Hypothalamus (tissue), 51 donors: Measurements from ENCODE around the gene AMH.
A peak's percentile ranks its signal among the peaks of the same experiment; 100 is the strongest.

Experiments used
- DNase-seq, 51 donors: peaks; one replicate each; lab custom pipeline; 2025; lab: John Stamatoyannopoulos, UW

The AMH gene

DNA sequence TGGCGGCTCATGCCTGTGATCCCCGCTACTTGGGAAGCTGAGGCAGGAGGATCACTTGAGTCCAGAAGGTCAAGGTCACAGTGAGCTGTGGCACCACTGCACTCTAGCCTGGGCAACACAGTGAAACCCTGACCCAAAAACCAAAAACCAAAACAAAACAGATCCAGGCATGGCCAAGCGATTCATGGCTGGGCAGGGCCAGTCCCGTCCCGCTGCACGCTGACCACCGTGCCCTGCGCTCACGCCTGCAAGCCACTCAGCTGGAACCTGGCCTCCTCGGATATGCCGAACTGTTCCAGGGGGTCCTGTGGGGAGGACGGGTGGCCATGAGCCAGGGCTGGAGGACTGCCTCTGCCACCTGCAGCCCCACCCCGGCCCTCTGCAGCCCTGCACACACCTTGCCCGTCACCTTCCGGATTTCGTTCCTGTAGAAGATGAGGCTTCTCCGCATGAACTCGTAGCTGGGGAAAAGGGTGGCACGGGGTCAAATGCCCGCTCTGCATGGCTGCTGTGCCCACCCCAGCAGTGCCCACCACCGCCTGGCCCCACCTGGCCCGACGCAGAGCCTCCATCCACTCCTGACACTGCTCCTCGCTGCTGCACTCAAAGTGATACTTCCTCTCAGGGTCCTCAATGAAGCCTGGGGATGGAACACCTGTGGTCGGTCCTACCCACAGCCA is 15.4 kb upstream of the AMH start:
- no peak for DNase-seq

DNA sequence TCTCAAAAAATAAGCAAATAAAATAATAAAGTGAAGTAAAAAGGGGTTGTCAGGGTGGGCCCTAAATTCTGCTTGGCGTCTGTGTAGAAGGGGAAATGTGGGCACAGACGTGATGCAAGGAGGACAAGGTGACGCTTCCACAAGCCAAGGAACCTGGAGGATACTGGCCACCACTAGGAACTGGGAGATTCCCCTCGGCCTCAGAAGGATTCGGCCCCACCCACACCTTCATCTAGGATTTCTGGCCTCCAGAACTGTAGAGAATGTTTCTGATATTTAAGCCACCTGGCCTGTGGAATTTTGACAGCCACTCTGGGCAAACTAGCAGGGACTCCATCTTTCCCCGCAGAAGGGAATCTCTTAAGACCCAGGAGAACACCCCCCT is 14.1 kb upstream of the AMH start:
- DNase-seq = no peak

DNA sequence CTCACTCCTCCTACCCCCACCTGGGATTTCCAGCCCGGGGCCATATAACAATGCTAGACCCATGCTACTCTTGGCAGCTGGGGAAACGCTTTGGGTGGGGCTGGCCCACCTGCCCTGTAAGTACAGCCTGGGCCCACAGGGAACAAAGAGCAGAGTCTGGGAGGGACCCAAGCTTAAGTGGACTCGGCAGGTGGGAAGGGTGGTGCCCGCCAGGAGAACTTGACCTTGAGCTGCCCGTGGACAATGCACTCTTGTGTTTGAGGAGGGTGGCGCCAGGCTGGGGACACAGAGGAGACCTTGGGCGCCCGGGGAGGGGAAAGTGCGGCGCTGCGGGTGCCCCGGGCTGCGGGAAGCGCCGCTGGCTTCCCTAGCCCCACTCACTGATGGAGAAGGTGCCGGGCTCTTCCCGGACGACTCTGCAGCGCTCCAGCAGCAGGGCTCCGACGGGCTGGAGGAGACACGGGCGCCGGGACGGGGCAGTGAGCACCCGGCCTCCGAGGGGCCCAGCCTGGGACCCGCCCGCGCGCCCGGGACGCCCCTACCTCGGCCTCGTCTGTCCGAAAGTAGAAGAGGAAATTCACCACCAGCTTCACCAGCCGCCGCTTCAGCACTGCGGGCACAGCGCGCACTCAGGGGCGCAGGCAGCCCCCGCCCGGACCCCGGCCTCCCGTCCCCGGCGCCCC is 13.6 kb upstream of the AMH start:
- peak in 2 of 51 donors; percentile 4 to 47 for DNase-seq

DNA sequence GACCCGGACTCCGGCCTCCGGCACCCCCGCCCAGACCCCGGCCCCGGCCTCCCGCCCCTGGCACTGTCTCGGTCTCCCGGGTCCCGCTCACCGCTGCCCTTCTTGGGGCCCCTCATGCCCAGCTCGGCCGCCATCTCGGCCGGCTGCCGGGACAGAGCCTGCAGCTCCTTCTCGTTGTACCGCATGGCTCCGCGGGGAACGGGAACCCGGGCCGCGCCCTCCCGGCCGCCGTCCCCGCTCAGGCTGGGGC is 13.1 kb upstream of the AMH start:
- DNase-seq = no peak

DNA sequence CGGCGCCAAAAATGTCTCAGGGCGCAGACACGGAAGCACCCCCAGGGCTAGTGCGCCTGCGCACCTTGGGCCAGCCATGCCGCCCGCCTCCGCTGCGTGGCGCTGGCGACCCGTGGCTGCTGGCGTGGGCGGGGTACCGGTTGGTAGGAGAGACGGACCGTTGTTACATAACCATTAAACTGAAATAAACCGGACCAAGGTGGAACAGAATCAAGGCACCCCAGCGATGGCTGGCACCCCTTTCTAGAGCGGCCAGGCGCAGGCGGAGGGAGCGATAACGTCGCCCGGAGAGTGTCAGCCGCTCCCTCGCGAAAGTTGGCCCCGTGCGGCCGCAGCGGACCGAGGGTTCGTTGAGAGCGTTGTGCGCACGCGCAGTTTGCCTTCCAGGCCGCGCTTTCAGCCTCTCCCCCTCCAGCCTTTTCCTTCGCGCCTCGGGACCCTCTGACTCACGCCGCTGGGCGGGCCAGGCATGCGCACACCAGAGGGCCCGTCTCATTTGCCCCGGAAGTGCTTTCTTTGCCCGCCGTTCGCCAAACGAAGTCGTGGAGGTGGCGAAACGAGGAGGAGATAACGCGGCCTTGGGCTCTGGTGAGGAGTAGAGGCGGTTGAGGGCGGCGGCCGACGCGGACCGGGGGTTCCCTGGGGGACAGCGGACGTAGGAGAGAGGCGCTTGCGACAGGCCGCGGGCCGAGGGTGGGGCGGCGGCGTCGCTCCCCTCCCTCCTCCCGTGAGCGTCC is 12.6 kb upstream of the AMH start, which contains the start of the genes PLEKHJ1 and SF3A2:
Gene PLEKHJ1 (minus strand): TSS at position 16 of the 737 bp plus-strand sequence. CDS start 81 bp downstream, outside the sequence.
Gene SF3A2 (plus strand): TSS at position 511 of the 737 bp plus-strand sequence. CDS start 6,595 bp downstream, outside the sequence.
- DNase-seq = peak; percentile 68 to 100 (median 92)

DNA sequence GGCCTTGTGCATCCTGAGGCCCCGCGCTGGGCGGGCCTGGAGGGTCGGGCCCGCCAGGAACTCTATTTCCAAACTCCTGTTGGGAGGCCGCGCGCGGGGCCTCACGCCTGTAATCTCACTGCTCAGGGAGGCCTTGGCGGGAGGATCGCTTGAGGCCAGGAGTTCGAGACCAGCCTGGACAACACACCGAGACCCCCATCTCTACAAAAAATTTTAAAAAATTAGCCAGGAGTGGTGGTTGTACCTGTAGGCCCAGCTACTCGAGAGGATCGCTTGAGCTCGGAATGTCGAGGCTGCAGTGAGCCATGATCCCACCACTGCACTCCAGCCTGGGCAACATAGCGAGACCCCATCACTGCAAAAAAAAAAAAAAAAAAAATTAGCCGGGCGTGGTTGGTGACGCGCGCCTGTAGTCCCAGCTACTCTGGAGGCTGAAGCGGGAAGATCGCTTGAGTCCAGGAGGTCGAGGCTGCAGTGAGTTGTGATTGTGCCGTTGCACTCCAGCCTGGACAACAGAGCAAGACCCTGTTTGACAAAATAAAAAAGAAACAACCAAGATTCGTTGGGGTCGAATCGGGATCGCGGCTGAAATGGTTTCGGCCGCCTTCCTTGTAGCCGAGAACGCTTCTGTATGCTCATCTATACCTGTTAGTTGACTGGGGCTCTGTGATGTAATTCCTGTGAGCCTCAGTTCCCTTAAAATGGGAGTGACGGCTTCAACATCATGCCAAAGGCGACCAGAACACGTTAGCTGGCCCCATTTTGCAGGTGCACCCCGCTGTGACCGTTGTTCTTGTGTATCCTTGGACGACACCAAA is 11.9 kb upstream of the AMH start:
- peak in 1 of 51 donors; percentile 32 for DNase-seq

DNA sequence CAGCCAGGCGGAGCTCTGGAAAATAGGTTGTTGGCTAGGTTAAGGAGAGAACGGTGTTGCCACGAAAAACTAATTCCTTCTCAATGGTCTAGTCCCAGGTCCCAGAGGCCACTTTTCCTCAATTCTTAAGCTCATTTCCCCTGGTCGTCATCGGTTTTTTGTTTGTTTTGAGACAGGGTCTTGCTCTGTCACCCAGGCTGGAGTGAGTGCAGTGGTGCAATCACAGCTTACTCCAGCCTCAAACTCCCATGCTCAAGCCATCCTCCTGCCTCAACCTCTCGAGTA is 11.3 kb upstream of the AMH start:
- no peak for DNase-seq

DNA sequence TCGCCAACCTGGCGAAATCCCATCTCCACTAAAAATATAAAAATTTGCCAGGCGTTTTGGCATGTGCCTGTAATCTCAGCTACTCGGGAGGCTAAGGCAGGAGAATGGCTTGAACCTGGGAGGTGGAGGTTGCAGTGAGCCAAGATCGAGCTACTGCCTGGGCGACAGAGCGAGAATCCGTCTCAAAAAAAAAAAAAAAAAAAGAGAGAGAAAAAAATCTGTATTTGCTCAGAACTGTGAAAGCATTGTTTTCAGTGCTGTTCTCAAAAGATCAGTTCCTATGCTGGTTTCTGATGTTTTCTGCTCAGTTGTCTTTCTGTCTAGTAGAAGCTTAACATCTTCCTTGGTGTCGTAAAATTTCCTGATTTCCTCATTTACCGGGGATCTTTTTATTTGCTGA is 9.9 kb upstream of the AMH start:
- no peak for DNase-seq

DNA sequence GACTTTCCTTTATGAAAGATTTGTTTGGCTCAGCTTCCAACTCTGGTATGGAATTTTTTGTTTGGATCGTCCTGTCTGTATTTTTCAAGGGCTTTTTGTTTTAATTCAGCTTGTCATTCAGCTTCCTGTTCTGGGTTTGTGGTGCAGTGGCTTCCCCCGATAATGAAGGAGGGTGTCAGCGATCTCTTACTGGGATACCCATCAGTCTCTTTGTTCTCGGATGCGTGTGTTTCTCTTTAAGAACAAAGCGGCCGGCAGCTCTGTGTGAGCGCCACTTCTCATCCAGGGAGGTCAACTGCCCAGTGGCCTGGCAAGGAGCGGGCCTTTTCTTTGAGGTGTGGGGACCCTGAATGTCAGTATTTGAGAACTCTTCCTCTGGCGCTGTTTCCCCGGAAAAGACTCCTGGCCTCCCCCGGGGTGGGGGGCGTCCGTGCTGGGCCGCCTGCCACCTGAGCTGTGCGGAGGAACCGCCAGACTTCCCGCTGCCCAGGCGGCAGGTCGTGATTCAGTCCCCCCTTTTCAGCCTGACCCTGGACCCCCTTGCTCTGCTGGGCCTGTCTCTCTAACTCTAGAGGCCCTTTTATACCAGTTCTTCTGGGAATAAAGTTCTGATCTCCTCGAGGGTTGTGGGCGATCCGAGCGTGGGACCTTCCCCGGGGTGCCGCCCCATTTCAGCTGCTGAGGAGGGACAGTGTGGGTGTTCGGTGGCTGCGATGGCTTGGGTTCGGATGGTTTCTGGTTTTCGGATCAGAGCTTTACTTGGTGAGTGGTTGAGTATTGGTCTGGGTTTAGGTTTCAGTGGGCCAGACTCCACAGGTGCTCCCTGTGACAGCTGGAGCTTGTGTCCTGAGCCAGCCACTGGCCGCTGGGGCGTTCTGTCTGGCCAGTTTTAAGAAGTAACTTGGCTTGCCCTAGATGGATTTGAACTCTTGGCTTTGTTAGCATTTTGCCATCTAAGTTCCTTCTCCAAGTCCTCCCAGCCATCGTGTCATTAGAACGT is 9.1 kb upstream of the AMH start:
- peak in 3 of 51 donors; percentile 5 to 16 (median 16) for DNase-seq

DNA sequence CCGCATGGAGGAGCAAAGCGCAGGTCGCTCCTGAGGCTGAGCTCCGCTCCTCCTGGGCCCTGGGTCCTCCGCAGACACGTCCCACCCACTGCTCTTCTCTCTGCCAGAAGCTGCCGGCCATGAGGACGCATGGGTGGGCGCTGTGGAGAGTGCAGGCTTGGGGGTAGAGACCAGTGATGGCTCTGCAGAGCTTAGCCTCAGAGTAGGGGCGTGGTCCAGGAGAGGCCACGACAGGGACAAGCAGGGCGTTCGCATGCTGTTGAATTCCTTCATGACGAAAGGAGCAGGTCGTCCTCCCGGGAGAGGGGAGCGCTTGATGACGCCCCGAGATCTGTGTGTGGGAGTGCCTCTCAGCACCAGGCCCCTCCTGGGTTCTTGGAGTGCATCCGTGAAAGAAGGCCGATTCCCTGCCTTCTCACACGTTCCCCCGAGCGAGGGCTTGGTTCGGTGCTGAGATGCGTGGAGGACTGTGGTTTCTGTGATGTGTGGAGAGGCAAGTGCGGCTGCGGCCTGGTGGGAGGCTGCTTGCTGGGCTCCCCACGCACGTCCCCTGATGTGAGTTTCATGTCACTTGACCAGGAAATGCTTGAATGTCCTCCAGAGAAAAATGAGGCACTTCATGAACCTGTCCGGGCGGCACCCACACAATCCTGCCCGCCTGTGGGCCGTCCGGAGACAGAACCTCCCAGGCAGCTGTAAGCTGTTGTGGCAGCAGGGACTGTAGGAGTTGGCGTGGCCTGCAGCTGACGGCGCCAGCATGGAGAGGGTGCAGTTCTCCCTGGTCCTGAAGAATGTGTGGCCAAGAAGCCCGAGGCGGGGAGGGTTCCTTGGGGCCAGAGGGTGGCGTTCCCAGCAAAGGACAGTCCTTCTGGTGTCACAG is 8.0 kb upstream of the AMH start:
- DNase-seq = no peak

DNA sequence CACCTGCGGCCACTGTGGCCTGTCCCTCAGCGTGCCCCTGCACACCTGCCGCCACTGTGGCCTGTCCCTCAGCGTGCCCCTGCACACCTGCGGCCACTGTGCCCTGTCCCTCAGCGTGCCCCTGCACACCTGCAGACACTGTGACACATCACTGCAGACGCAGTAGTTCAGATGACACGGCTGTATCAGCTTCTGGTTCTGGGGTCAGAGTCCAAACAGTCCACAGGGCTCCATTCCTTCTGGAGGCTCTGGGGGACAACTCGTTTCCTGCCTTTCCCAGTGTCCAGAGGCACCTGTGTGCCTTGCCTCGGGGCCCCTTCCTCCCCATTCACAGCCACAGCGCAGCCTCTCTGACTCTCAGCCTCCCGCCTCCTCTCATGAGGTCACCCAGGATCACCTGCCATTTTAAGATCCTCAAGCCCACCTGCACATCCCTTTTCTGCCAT is 7.0 kb upstream of the AMH start:
- DNase-seq = no peak

DNA sequence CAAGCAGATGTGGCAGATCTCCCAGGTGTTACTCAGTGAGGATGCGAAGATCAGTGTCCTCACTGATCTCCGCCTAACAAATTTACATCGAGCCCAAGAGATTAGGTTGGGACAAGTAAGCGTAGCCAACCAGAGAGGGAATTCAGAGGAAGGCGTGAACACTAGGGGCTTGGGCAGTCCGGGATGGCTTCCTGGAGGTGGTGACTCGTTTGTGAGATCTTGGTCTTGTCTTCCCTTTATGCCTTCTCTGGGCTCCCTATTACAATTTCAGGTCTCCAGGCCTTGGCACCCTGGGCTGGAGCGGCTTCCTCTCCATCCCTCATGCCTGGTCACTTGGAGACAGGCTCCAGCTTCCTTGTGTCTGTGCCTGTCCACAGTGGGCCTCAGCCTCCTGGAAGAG is 6.3 kb upstream of the AMH start:
- DNase-seq = no peak

DNA sequence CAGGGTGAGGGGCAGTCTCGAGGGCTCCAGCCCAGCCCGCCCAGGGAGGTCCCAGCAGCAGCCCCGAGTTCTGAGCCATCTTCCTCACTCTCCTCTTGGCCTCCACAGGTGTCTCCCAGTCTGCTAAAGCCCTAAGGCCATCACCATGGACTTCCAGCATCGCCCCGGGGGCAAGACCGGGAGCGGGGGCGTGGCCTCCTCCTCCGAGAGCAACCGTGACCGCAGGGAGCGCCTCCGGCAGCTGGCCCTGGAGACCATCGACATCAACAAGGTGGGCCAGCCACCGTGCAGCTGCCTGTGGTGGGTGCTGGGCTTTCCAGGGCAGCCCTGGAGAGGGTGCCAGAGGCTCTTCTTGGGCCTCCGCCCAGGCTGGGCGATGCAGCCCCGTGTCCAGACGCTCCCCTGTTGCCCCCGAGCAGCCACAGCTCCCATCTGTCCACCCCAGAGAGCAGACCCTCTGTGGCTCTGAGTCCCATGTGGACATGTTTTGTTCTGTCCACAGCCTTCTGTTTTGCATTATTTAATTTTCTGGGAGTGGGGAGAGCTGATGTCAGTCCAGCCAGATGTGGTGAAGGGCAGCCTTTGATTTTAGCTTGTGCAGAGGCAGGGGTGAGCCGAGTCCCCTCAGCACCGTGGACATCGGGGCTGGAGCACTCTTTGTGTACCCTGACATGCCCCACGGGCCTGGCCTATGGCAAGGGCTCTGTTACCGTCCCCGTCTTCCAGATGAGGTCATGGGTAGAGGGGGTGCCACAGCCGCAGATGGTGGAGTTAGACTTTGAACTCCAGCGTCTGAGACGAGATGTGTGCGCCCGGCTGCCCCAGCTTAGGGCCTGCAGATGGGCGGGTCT is 5.6 kb upstream of the AMH start:
- no peak for DNase-seq

DNA sequence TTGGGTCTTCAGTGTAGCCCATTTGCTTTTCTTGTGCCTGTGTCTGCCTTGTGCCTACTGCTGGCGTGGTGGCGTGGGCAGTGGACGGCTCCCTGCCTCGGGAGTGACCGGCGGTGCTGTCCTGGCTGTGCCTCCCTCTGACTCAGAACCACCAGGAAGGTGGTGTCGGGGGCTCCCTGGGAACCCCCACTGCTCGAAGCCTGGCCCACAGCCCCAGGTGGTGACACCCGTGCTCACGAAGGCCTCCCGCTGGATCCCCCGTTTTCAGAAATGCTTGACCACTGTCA is 5.1 kb upstream of the AMH start:
- no peak for DNase-seq

DNA sequence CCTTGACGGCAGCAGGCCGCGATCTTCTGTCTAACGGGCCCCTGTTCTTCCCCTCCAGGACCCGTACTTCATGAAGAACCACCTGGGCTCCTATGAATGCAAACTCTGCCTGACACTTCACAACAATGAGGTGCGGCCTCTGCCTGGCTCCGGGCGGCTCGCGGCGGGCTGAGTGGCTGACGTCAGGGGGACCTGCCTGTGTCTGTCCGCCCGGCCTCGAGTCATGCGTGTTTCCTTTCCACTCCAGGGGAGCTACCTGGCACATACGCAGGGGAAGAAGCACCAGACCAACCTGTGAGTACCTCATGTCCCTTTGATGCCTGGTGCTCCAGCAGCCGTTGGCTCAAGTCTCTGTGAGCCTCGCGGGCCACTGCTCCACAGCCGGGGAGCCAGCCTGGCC is 4.6 kb upstream of the AMH start:
- DNase-seq = no peak

DNA sequence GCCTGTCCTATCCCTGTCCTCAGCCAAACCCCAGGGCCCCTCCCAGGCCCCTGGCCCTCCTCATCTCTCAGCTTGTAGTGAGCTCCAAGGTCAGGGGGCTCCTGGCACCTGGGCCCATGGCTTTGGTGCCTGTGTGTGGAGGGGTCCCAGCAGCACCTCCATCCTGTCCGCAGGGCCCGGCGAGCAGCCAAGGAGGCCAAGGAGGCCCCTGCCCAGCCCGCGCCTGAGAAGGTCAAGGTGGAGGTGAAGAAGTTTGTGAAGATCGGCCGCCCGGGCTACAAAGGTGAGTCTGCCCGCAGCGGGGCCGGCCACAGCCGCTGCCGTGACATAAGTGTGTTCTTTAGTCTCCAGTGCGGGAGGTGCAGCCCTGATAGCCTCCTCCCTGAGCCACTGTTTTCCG is 3.9 kb upstream of the AMH start:
- no peak for DNase-seq

DNA sequence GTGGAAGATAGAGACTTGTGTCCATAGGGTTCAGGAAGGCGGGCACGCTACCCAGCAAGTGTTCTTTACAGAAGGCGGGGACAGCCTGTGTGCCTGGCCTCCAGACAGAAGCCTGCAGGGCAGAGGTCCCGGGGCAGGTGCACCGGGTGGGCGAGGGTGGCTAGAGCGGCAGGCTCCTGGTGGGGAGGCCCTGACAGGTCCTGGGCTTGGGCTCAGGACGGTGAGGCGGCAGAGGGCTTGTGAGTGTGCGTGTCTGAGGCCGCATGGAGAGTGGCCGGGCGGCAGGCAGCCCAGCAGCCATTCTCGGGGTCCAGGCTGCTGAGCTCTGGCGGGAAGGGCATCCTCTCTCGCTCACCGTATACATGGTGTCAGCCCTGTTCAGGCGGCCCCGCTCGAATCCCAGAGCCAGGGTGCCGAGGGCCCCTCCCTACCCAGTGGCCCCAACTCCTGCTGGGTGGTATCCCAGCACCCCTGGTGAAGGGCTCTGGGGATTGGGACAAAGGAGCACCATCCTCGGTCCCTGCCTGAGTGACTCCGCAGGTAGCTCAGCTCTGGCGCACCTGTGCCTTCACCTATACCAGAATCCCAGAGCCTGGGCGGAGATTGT is 3.0 kb upstream of the AMH start:
- DNase-seq = no peak
